K562 treated with DMSO at 1 percent for 48 hours (cell line): ENCODE data around the gene KIDINS220. TPM values are rescaled to one million over a fixed set of nuclear protein-coding genes. Genes with fewer than 3 reads are reported as not detected.

Source experiments
- total RNA-seq: library from RNA; unstranded; fragments of 300-600 nt; gene quantifications from 2 replicates; pipeline ENCODE4 v1.2.3, GENCODE V29; 2022; ENCODE audit warnings: low replicate concordance; ENCODE audit errors: extremely low read depth

KIDINS220 gene
- total RNA-seq, result 47.9 TPM in 1 of 2 replicates, not detected in the other

DNA sequence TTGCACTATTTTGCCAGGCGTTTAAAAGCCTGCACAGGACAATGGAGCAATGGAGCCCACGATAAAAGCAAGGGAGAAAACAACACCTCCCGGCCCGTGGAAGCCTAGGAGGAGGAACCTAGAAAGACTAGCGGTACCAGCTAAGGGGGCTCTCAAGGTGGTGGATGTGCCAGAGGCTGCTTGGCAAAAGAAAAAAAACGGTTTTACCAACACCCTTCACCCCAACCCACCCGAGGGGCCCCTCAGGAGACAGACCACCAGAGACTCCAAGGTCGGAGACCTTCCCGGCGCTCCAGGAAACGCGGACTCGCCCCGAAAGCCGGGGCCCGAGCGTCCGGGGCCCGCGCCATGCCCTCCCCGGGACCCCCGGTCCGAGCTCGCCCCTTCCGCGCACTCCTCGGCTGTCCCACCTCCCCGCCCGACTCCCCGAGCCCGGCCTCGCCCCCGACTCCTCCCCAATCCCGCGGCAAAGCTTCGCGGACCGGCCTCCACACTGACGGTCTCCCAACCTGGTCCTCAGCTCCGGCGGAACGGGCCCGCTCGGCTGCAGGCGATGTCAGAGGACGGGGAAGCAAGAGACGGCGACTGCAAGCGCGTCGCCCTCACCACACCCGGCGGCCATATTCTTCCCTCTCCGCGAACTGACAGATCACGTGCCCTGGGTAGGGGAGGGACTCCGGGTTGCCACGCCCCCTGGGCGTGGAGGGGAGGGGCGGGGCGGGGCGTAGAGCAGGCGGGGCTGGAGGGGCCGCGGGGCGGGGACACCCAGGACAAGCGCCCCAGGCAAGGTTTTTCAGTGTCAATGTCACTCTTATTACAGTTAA lies at the start of gene KIDINS220:
KIDINS220 (minus strand) TSS at position 643 of the 824 bp plus-strand sequence. CDS start 10,520 bp downstream, outside the sequence.

DNA sequence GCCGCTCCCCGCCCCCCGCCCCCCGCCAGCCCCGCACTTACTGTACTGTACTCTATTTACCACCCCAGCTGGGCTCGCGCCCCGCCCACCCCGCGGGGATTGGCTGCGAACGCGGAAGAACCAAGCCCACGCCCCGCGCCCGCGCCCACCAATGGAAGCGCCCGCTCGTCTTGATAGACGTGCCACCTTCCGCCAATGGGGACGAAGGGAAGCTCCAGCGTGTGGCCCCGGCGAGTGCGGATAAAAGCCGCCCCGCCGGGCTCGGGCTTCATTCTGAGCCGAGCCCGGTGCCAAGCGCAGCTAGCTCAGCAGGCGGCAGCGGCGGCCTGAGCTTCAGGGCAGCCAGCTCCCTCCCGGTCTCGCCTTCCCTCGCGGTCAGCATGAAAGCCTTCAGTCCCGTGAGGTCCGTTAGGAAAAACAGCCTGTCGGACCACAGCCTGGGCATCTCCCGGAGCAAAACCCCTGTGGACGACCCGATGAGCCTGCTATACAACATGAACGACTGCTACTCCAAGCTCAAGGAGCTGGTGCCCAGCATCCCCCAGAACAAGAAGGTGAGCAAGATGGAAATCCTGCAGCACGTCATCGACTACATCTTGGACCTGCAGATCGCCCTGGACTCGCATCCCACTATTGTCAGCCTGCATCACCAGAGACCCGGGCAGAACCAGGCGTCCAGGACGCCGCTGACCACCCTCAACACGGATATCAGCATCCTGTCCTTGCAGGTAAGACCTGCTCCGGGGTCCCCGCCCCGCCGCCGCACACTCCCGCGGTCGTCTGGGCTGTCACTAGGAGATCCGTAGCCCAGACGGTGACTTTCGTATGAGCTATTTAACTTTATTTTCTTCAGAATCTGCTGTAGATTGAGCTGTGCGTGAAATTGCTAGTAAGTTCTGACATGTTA lies 155.4 kb downstream of the KIDINS220 start, which contains the start of gene ID2:
ID2 (plus strand) TSS at position 271 of the 907 bp plus-strand sequence; CDS start at position 381, 110 bp downstream.

Other genes with a start within 250 kb of the KIDINS220 start
- not detected in 2 replicates for gene ID2, start 155.6 kb downstream of the KIDINS220 start, total RNA-seq
- not detected in 2 replicates for gene MBOAT2, start 166.1 kb upstream of the KIDINS220 start, total RNA-seq